HUES64 (cell line): ENCODE measurements around the gene CYP1A2.
"Not testable (repeated sequence)": the region's sequence is repeated elsewhere in the genome, so short reads cannot be mapped to it uniquely, and the experiment has no call there.

Experiments used
- H3K27ac ChIP-seq: 2 replicates; pipeline ENCODE4 v1.7.0; 2013; ENCODE audit warnings: low read depth, low read length, inconsistent platforms
- H3K27me3 ChIP-seq: 2 replicates; pipeline ENCODE4 v1.6.1; 2013; ENCODE audit warnings: mild to moderate bottlenecking, low read length; ENCODE audit not compliant: insufficient read depth
- H3K36me3 ChIP-seq: 2 replicates; pipeline ENCODE4 v1.6.1; 2013; ENCODE audit warnings: mild to moderate bottlenecking, low read length; ENCODE audit not compliant: insufficient read depth
- H3K4me1 ChIP-seq: 2 replicates; pipeline ENCODE4 v1.6.1; 2013; ENCODE audit warnings: mild to moderate bottlenecking, low read length, moderate library complexity; ENCODE audit not compliant: insufficient read depth
- H3K4me3 ChIP-seq: 2 replicates; pipeline ENCODE4 v1.5.1; 2013; ENCODE audit warnings: mild to moderate bottlenecking, low read length, moderate library complexity
- H3K9ac ChIP-seq: 2 replicates; pipeline ENCODE4 v1.6.1; 2013; ENCODE audit warnings: mild to moderate bottlenecking, low read depth, low read length
- H3K9me3 ChIP-seq: 2 replicates; pipeline ENCODE4 v1.6.1; 2013; ENCODE audit warnings: low read depth, low read length; ENCODE audit not compliant: insufficient read depth
- WGBS: fragments of 150-250, 120-280 bp; methylation state at CpG from one replicate; pipeline ENCODE4 v1.1.7; 2013; ENCODE audit warnings: missing lambda C conversion rate; 5-methylcytosine and 5-hydroxymethylcytosine counted together

CYP1A2 gene

DNA sequence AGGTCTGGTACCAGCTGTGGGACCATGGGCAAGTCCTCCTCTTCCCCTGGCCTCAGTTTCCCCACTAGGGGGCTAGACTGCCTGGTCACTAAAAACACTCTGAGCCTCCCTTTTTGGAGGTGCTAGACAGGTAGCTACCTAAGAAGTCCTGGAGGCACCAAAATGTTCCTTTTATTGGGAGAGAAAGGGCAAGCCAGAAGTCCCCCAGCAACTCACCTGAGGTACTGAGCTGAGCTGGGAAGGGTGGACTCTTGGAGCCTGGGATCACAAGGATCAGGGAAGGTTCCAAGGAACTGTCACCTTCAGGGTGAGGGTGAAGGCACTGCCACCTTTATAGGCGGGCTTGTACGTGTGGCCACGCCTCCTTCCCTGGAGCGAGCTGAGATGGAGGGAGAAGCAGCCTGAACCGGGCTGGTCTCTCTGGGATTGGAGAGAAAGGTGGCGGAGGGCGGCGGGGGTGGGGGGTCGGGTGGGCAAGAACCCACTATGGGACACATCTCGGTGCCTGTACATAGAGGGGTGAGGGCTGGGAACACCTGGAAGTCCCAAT, 23.3 kb upstream of the CYP1A2 start, which contains the start of gene CYP1A1:
Gene CYP1A1, minus strand, starts transcription at position 304 of the 550 bp plus-strand sequence. CDS start 2,431 bp downstream, outside the sequence.
- H3K36me3 ChIP-seq, result no peaks in the 10 kb centered on the region
- H3K4me1 ChIP-seq, result peaks cover 4% of the 10 kb centered on the region; the same call in 1 of the 2 replicates
- H3K27ac ChIP-seq, result peak within 1 kb of the TSS; percentile 73; the same call in 1 of the 2 replicates
- no peaks in the 10 kb centered on the region for H3K9me3 ChIP-seq
- H3K9ac ChIP-seq, result peak within 1 kb of the TSS; percentile 65
- H3K27me3 ChIP-seq, result peaks cover 38% of the 10 kb centered on the region
- 3% methylated on average over 4 of the region's 10 CpGs for WGBS
- H3K4me3 ChIP-seq, result peak within 1 kb of the TSS; percentile 77

DNA sequence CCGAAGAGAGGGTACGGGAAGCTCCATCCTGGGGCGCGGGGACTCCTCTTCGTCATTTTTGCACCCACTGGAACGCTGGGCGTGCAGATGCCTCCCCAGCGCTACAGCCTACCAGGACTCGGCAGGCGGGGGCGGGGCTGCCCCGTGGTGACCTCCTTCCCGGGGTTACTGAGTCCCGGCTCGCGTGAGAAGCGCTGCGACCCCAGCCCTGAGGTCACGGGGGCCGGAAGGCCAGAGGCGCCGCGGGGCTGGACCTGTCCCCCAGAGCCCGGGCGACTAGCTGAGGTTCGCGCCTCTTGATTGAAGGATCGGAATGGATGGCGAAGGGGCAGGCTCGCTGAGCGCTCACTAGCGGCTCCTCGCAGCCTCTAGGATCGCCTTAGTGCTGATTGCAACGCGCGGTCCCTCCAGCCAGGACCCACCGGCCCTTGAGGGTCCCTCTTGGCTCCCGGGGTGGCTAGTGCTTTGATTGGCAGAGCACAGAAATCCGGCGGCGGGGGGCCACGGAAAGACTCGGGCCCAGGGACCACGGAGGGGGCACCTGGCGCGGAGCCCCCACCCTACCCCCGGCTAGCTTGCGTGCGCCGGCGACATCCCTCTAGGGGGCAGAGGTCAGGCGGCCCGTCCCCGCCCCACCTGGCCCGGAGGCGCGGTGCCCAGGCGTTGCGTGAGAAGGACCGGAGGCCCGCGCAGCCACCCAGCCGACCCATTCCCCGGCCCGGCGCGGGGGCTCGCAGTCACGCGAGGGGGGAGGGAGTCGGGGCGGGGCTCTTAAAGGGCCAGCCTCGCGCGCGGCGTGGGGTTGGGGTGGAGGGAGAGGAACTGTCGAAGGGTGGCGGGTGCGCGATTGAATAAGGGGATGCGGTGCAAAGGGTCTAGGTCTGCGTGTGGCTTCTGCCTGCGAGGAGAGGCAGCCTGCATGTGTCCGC, 22.5 kb upstream of the CYP1A2 start:
- peak overlapping the region; percentile 77 for H3K4me3 ChIP-seq
- peak overlapping the region; percentile 73; the same call in 1 of the 2 replicates for H3K27ac ChIP-seq
- no peaks in the 10 kb centered on the region for H3K36me3 ChIP-seq
- WGBS, result 4% methylated on average over 86 of the region's 86 CpGs
- peaks cover 39% of the 10 kb centered on the region for H3K27me3 ChIP-seq
- H3K4me1 ChIP-seq, result peaks cover 4% of the 10 kb centered on the region; the same call in 1 of the 2 replicates
- H3K9ac ChIP-seq, result peak overlapping the region; percentile 65
- H3K9me3 ChIP-seq, result no peaks in the 10 kb centered on the region

DNA sequence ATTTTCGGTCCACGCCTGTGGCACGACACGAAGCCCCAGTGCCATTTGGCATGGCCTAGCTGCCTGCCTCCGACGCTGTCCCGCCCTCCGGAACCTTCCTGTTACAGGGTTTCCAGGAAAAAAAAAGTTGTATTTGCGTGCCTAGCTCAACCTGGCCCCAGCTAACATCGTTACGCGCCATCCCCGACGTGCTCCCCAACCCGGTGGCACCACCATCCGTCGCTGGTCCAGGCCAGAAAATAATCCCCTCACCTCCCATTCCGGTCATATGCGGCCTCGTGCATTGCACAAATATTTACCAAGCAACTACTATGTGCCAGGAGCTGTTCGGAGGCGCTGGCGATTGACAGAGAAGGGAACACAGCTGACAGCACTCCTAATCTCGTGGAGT, 21.9 kb upstream of the CYP1A2 start:
- Histone ChIP-seq H3K9me3 (no peaks in the 10 kb centered on the region), H3K27ac (no peak overlapping the region), H3K4me3 (peak overlapping the region; percentile 77), H3K36me3 (no peaks in the 10 kb centered on the region), H3K4me1 (peaks cover 4% of the 10 kb centered on the region; the same call in 1 of the 2 replicates), H3K27me3 (peaks cover 40% of the 10 kb centered on the region), H3K9ac (no peak overlapping the region)
- 70% methylated on average over 24 of the region's 24 CpGs for WGBS

- Histone ChIP-seq H3K27ac (no peak overlapping the region), H3K4me1 (peaks cover 4% of the 10 kb centered on the region; the same call in 1 of the 2 replicates), H3K9ac (no peak overlapping the region), H3K9me3 (no peaks in the 10 kb centered on the region), H3K36me3 (no peaks in the 10 kb centered on the region), H3K4me3 (no peak overlapping the region), H3K27me3 (peaks cover 43% of the 10 kb centered on the region)
- 92% methylated on average over 7 of the region's 7 CpGs for WGBS
Observed at GRCh38 chr15:74727727-74728126, 20.9 kb upstream of the CYP1A2 start.

DNA sequence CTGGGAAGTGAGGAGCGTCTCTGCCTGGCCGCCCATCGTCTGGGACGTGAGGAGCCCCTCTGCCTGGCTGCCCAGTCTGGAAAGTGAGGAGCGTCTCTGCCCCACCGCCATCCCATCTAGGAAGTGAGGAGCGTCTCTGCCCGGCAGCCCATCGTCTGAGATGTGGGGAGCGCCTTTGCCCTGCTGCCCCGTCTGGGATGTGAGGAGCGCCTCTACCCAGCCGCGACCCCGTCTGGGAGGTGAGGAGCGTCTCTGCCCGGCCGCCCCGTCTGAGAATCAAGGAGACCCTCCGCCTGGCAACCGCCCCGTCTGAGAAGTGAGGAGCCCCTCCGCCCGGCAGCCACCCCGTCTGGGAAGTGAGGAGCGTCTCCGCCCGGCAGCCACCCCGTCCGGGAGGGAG, 19.9 kb upstream of the CYP1A2 start:
- H3K27ac ChIP-seq, H3K4me3 ChIP-seq, H3K9ac ChIP-seq, H3K36me3 ChIP-seq, H3K4me1 ChIP-seq, H3K9me3 ChIP-seq: not testable (repeated sequence)
- H3K27me3 ChIP-seq, result peaks cover 48% of the 10 kb centered on the region
- WGBS, result 96% methylated on average over 22 of the region's 30 CpGs

DNA sequence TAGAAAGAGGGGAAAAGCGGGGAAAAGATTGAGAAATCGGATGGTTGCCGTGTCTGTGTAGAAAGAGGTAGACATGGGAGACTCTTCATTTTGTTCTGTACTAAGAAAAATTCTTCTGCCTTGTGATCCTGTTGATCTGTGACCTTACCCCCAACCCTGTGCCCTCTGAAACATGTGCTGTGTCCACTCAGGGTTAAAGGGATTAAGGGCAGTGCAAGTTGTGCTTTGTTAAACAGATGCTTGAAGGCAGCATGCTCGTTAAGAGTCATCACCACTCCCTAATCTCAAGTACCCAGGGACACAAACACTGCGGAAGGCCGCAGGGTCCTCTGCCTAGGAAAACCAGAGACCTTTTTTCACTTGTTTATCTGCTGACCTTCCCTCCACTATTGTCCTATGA, 19.3 kb upstream of the CYP1A2 start:
- 83% methylated on average over 5 of the region's 6 CpGs for WGBS
- H3K4me1 ChIP-seq, H3K9me3 ChIP-seq, H3K36me3 ChIP-seq, H3K4me3 ChIP-seq, H3K9ac ChIP-seq, H3K27ac ChIP-seq: not testable (repeated sequence)
- H3K27me3 ChIP-seq, result peaks cover 46% of the 10 kb centered on the region

DNA sequence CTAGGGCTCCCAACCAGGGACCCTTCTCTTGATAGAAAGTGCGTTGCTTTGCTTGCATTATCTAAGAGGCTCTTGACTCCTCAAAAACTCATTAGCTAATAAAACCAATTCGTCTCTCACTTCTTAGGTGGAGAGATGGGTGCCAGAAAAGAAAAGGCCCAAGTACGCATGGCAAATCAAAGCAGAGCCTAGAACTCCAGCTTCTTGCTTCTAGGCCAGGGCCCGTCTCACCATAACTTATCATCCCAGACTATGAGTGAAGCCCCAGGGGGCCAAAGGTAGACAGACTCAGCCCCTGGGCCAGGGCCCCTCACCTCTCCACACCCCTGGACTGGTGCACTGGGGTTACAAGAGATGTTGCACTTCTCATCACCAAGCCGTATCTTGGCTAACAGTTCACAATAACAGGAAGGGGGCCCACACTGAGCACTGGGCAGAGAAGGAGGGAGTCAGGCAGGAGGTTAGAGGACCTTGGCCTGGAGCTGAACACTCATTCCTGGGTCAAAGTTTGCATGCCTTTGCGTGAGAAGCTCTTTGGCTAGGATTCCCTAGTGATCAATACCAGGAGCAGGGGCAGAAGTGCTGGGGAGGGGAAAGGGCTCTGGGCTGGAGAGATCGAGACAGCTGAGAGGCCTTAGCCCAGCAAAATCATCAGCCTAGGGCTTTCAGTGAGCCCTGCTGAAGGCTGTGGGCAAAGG, 17.9 kb upstream of the CYP1A2 start:
- H3K36me3 ChIP-seq, result no peaks in the 10 kb centered on the region
- no peak overlapping the region for H3K27ac ChIP-seq
- no peaks in the 10 kb centered on the region for H3K9me3 ChIP-seq
- peaks cover 40% of the 10 kb centered on the region for H3K27me3 ChIP-seq
- no peak overlapping the region for H3K9ac ChIP-seq
- 88% methylated on average over 7 of the region's 7 CpGs for WGBS
- H3K4me1 ChIP-seq, result no peaks in the 10 kb centered on the region
- no peak overlapping the region for H3K4me3 ChIP-seq

DNA sequence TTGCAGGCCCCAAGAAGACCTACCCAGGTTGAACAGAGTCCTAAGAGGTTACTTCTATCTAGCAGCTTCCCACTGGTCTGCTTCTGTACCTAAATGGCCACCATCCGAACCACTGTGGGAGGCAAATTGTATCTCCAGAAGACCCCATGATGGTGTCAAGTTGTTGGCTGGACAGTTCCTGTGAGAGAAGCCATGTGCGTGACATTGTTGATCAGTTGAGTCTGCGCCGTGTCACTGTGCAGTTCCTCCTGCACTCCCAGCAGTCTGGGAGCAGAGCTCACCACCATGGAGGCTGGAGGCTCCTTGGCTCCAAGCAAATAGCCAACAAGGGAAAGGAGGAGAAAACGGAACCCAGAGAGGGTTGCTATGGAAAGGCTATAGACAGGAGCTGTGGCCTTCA, 15.8 kb upstream of the CYP1A2 start:
- no peak overlapping the region for H3K4me3 ChIP-seq
- H3K36me3 ChIP-seq, result no peaks in the 10 kb centered on the region
- H3K9ac ChIP-seq, result no peak overlapping the region
- no peaks in the 10 kb centered on the region for H3K4me1 ChIP-seq
- H3K27me3 ChIP-seq, result peaks cover 20% of the 10 kb centered on the region
- no peaks in the 10 kb centered on the region for H3K9me3 ChIP-seq
- no peak overlapping the region for H3K27ac ChIP-seq
- 89% methylated on average over 5 of the region's 5 CpGs for WGBS

GRCh38 chr15:74733269-74733668, 15.4 kb upstream of the CYP1A2 start:
- H3K27me3 ChIP-seq, result peaks cover 17% of the 10 kb centered on the region; the same call in 1 of the 2 replicates
- no peak overlapping the region for H3K9ac ChIP-seq
- no peaks in the 10 kb centered on the region for H3K4me1 ChIP-seq
- H3K4me3 ChIP-seq, result no peak overlapping the region
- H3K9me3 ChIP-seq, result no peaks in the 10 kb centered on the region
- H3K36me3 ChIP-seq, result no peaks in the 10 kb centered on the region
- no peak overlapping the region for H3K27ac ChIP-seq
- WGBS, result 95% methylated on average over 3 of the region's 3 CpGs

DNA sequence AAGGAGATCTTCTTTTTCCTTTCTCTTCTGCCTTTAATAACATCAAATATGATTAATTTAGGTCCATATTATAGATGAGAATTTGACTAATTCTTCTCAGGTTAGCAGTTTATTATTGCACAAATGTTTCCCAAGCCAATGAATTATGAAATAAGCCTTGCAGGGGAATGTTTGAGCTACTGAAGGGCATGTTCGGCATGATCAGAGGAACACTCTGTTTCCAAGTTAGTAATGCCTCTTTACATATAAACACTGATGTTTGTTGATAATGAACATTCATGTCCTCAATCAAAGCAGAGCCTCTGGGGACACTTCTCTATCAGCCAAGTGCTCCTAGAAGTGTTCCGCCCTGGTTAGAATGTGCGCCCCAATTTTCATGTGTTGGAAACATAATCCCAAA, 13.3 kb upstream of the CYP1A2 start:
- Histone ChIP-seq H3K36me3 (no peaks in the 10 kb centered on the region), H3K9ac (no peak overlapping the region), H3K27me3 (peaks cover 17% of the 10 kb centered on the region; the same call in 1 of the 2 replicates), H3K4me3 (no peak overlapping the region), H3K4me1 (no peaks in the 10 kb centered on the region), H3K9me3 (no peaks in the 10 kb centered on the region), H3K27ac (no peak overlapping the region)
- WGBS, result 96% methylated on average over 3 of the region's 3 CpGs

DNA sequence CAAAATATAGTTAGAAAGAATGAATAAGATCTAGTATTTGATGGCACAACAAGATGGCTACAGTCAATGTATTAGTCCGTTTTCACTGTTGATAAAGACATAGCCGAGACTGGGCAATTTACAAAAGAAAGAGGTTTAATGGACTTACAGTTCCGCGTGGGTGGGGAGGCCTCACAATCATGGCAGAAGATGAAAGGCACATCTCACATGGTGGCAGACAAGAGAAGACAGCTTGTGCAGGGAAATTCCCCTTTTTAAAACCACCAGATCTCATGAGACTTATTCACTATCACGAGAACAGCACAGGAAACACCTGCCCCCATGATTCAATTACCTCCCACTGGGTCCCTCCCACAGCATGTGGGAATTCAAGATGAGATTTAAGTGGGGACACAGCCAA, 10.4 kb upstream of the CYP1A2 start:
- not testable (repeated sequence) for H3K36me3 ChIP-seq, H3K27me3 ChIP-seq, H3K4me1 ChIP-seq, H3K4me3 ChIP-seq, H3K27ac ChIP-seq, H3K9me3 ChIP-seq, H3K9ac ChIP-seq
- 75% methylated on average over 5 of the region's 5 CpGs for WGBS
